ENCODE data around the gene MRPL54. TPM values are rescaled to one million over a fixed set of nuclear protein-coding genes. Genes with fewer than 3 reads are reported as not detected.

The MRPL54 gene
- total and polyA plus RNA-seq, 2 experiments from 2014 or later: 57.9 to 73.0 TPM

DNA sequence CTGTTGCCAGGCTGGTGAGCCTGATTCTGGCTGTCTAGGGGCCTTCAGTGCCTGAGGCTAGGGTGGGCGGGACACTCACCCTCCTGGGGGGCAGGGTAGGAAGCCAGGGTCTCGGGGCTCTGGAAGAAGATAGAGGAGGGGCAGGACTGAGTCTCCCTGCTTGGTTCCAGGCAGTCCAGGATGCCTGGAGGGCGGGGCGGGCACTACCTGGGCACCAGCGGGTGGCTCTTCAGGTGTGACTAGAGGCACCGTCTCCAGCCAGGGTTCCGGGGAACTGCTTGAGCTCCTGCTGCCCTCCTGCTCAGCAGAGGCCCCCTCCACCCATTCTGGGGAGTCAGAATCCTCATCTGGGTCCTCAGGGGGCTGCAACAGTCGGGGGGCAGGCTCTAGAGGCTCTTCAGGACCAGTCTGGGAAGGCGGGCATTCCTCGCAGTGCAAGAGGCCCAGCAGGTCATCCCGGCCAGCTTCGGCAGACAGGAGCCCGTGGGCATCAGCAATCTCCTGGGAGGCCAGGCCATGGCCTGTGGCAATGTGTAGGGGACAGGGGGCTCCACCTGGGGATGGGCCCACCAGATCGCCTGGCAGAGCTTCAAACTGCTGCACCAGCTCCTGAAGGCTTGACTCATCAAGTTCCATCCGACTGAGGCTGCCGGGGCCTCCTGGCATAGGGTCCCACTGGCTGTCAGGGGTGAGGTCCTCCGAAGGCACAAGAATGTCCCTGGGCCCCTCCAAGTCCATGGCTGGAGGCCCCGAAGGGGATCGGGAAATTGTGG lies 2.8 kb upstream of the MRPL54 start:
- WGBS, 2 experiments (ENCODE audit: low coverage in 1 of 2, low lambda C conversion rate in 2 of 2, missing lambda C conversion rate in 2 of 2): 90 to 97% methylated on average over 15 to 18 of the region's 19 CpGs
- no peak for DNase-seq
- in situ Hi-C loops (cut with MboI): no loop called here
- Histone ChIP-seq H3K4me1 (ENCODE audit: insufficient read depth) (0 out of 2 replicates have a peak, but pooled peaks cover 8% of the 10 kb centered on the region), H3K4me2 (ENCODE audit: unreplicated experiment) (no peak overlapping the region), H3K79me2 (ENCODE audit: insufficient read depth) (peaks cover 43% of the 10 kb centered on the region), H3K9ac (no peak overlapping the region), H3K9me2 (ENCODE audit: insufficient read depth) (no peaks in the 10 kb centered on the region), H3K27me3 (replicated peaks; ENCODE audit: insufficient read depth) (no peaks in the 10 kb centered on the region), H3F3A (ENCODE audit: insufficient read depth) (no peaks in the 10 kb centered on the region), H2AFZ (no peak overlapping the region), H3K36me3 (ENCODE audit: low read depth) (no peaks in the 10 kb centered on the region; the same call in 1 of the 2 replicates), H3K27ac (no peak overlapping the region), H3K9me3 (ENCODE audit: low read depth) (no peaks in the 10 kb centered on the region), H3K4me3 (no peak overlapping the region), H4K20me1 (ENCODE audit: insufficient read depth) (no peaks in the 10 kb centered on the region)
- no peak for TF ChIP-seq EZH2phosphoT487 (IDR thresholded peaks at IDR 0.05; ENCODE audit: insufficient read depth, low read depth)
- no peak for TF ChIP-seq EZH2 (IDR thresholded peaks at IDR 0.05; ENCODE audit: insufficient read depth, poor library complexity, severe bottlenecking)

DNA sequence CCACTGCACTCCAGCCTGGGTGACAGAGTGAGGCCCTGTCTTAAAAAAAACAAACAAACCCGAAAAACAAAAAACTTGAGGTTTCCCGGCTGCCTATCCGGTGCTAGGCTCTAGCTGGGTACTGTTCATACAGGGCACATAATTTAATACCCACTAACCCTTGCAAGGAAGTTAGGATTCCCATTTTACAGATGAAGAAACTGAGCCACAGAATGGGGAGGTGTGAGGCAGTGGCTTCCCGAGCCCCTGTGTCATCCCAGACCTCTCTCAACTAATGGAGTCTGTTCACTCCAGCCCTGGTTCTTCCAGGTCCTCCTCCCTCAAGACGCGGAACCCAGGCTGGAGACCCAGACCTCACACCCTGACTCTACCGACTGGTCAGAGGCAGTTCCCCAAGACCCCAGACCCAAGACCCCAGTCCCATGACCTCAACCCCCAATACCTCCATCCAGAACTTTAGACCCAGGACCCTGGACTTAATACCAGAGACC lies 1.6 kb upstream of the MRPL54 start:
- Histone ChIP-seq H4K20me1 (ENCODE audit: insufficient read depth) (no peaks in the 10 kb centered on the region), H3K36me3 (ENCODE audit: low read depth) (no peaks in the 10 kb centered on the region; the same call in 1 of the 2 replicates), H3K9ac (peak overlapping the region; percentile 90), H3K4me3 (peak overlapping the region; percentile 96), H3F3A (ENCODE audit: insufficient read depth) (no peaks in the 10 kb centered on the region), H3K4me1 (ENCODE audit: insufficient read depth) (0 out of 2 replicates have a peak, but pooled peaks cover 8% of the 10 kb centered on the region), H3K79me2 (ENCODE audit: insufficient read depth) (peaks cover 43% of the 10 kb centered on the region), H3K27me3 (replicated peaks; ENCODE audit: insufficient read depth) (no peaks in the 10 kb centered on the region), H2AFZ (peak overlapping the region; percentile 90), H3K27ac (peak overlapping the region; percentile 30; the same call in 1 of the 2 replicates), H3K9me2 (ENCODE audit: insufficient read depth) (no peaks in the 10 kb centered on the region), H3K9me3 (ENCODE audit: low read depth) (no peaks in the 10 kb centered on the region), H3K4me2 (ENCODE audit: unreplicated experiment) (peak overlapping the region; percentile 71)
- 5 to 13% methylated on average over 7 of the region's 7 CpGs for WGBS, 2 experiments (ENCODE audit: low coverage in 1 of 2, low lambda C conversion rate in 2 of 2, missing lambda C conversion rate in 2 of 2)
- peak; percentile 54 for DNase-seq
- in situ Hi-C loops (cut with MboI): no loop called here
- no peak for TF ChIP-seq EZH2 (IDR thresholded peaks at IDR 0.05; ENCODE audit: insufficient read depth, poor library complexity, severe bottlenecking)
- TF ChIP-seq EZH2phosphoT487 (IDR thresholded peaks at IDR 0.05; ENCODE audit: insufficient read depth, low read depth): no peak

DNA sequence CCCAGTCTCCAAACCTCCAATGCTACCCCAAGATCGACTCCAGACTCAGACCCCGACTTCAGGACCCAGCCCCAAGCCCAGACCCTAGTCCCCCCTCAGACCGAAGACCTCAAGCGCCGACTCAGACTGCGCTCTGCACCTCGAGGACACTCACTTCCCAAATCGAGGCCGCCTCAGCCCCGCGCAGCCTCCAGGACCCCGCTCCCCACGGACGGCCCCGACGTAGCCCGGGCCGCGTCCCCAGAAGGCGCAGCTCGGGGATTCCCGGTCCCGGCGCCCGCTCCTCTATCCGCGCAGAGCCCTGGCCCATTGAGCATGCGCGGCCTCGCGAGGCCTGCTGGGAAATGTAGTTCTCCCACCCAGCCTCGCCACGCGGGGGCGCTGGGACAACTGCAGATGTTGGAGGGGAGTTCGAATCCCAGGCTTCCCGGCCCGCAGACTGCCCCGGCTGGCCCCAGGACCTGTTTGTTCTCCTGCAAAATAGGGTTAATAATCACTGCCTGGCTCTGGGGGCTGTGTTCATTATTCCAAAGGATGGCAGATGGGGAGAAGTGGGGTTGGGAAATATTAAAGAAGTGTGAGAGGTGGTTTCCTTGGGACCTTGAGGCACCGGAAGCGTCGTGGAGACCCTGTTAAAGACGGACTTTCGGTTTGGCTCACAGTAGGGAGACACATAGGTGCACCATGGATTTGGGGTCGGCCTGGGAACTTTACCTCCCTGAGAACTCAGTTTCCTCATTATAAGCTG lies 926 bp upstream of the MRPL54 start, which contains the start of gene APBA3:
Gene APBA3 (minus strand): TSS at position 311 of the 748 bp plus-strand sequence. CDS start 1,428 bp downstream, outside the sequence.
- Histone ChIP-seq H3K27me3 (replicated peaks; ENCODE audit: insufficient read depth) (no peaks in the 10 kb centered on the region), H2AFZ (peak within 1 kb of the TSS; percentile 90), H3K4me1 (ENCODE audit: insufficient read depth) (0 out of 2 replicates have a peak, but pooled peaks cover 8% of the 10 kb centered on the region), H4K20me1 (ENCODE audit: insufficient read depth) (no peaks in the 10 kb centered on the region), H3F3A (ENCODE audit: insufficient read depth) (no peaks in the 10 kb centered on the region), H3K9ac (peak within 1 kb of the TSS; percentile 90), H3K27ac (peak within 1 kb of the TSS; percentile 94), H3K4me2 (ENCODE audit: unreplicated experiment) (peak within 1 kb of the TSS; percentile 71), H3K36me3 (ENCODE audit: low read depth) (no peaks in the 10 kb centered on the region; the same call in 1 of the 2 replicates), H3K4me3 (peak within 1 kb of the TSS; percentile 96), H3K9me3 (ENCODE audit: low read depth) (no peaks in the 10 kb centered on the region), H3K79me2 (ENCODE audit: insufficient read depth) (peaks cover 43% of the 10 kb centered on the region), H3K9me2 (ENCODE audit: insufficient read depth) (no peaks in the 10 kb centered on the region)
- TF ChIP-seq EZH2 (IDR thresholded peaks at IDR 0.05; ENCODE audit: insufficient read depth, poor library complexity, severe bottlenecking): no peak
- no peak for TF ChIP-seq EZH2phosphoT487 (IDR thresholded peaks at IDR 0.05; ENCODE audit: insufficient read depth, low read depth)
- in situ Hi-C loops (cut with MboI): no loop called here
- WGBS, 2 experiments (ENCODE audit: low coverage in 1 of 2, low lambda C conversion rate in 2 of 2, missing lambda C conversion rate in 2 of 2): 5 to 9% methylated on average over 45 of the region's 45 CpGs
- peak; percentile 92 for DNase-seq

DNA sequence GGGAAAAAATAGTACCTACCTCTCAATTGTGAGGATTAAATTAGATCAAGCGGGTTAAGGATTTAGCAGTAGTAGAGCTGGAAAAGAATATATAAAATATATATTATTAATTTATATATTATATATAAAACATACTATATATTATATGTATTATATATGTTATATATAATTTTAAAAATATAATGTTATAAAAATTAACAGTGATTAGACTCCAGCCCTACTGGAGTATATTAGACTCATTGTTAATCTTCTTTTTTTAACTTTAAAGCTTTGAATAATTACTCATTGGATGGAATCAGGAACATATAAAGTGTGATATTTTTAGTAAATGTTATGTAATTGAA lies 380 bp upstream of the MRPL54 start:
- DNase-seq: no peak
- no peaks in the 10 kb centered on the region for H3K9me2 ChIP-seq (ENCODE audit: insufficient read depth)
- H3K4me3 ChIP-seq: peak overlapping the region; percentile 94; the same call in 1 of the 2 replicates
- no peak for TF ChIP-seq EZH2 (IDR thresholded peaks at IDR 0.05; ENCODE audit: insufficient read depth, poor library complexity, severe bottlenecking)
- no peak for TF ChIP-seq EZH2phosphoT487 (IDR thresholded peaks at IDR 0.05; ENCODE audit: insufficient read depth, low read depth)
- H3K27ac ChIP-seq: peak overlapping the region; percentile 94
- H2AFZ ChIP-seq: peak overlapping the region; percentile 90; the same call in 1 of the 2 replicates
- H3K36me3 ChIP-seq (ENCODE audit: low read depth): no peaks in the 10 kb centered on the region; the same call in 1 of the 2 replicates
- no peaks in the 10 kb centered on the region for H3K27me3 ChIP-seq (replicated peaks; ENCODE audit: insufficient read depth)
- H3K4me1 ChIP-seq (ENCODE audit: insufficient read depth): 0 out of 2 replicates have a peak, but pooled peaks cover 8% of the 10 kb centered on the region
- H3K9me3 ChIP-seq (ENCODE audit: low read depth): no peaks in the 10 kb centered on the region
- H4K20me1 ChIP-seq (ENCODE audit: insufficient read depth): no peaks in the 10 kb centered on the region
- H3F3A ChIP-seq (ENCODE audit: insufficient read depth): no peaks in the 10 kb centered on the region
- H3K4me2 ChIP-seq (ENCODE audit: unreplicated experiment): peak overlapping the region; percentile 64
- in situ Hi-C loops (cut with MboI): no loop called here
- H3K79me2 ChIP-seq (ENCODE audit: insufficient read depth): peaks cover 43% of the 10 kb centered on the region
- peak overlapping the region; percentile 90; the same call in 1 of the 2 replicates for H3K9ac ChIP-seq
- WGBS, 2 experiments (ENCODE audit: low coverage in 1 of 2, low lambda C conversion rate in 2 of 2, missing lambda C conversion rate in 2 of 2): 88 to 95% methylated on average over 1 of the region's 1 CpG
